HCT116 (cell line): ENCODE results near the gene MEGF10.

Experiments used
- JUND ChIP-seq: IDR thresholded peaks from 2 replicates; pipeline ENCODE4 v1.6.1; 2012
- POLR2A ChIP-seq: IDR thresholded peaks from 2 replicates; pipeline ENCODE4 v1.7.0; 2011; ENCODE audit warnings: borderline replicate concordance; ENCODE audit not compliant: insufficient read depth, insufficient read length; ENCODE audit errors: extremely low read depth

- TF ChIP-seq POLR2A (no peak), JUND (no peak)
These were observed 134.4 kb downstream of the MEGF10 start for GRCh38 chr5:127425037-127425436.
